Activated naive CD8-positive, alpha-beta T cell treated with anti-CD3 and anti-CD28 coated beads, Interleukin-2, amount 50 U/mL, for 16 hours (primary cell): ENCODE data around the gene PCED1B.

ENCODE experiments used
- DNase-seq: peaks from one replicate; pipeline ENCODE4 v3.0.0-alpha.2; 2020; ENCODE audit warnings: low read depth, low spot score

Gene PCED1B

GRCh38 chr12:47231456-47231855, 152.0 kb downstream of the PCED1B start:
- no peak for DNase-seq

DNA sequence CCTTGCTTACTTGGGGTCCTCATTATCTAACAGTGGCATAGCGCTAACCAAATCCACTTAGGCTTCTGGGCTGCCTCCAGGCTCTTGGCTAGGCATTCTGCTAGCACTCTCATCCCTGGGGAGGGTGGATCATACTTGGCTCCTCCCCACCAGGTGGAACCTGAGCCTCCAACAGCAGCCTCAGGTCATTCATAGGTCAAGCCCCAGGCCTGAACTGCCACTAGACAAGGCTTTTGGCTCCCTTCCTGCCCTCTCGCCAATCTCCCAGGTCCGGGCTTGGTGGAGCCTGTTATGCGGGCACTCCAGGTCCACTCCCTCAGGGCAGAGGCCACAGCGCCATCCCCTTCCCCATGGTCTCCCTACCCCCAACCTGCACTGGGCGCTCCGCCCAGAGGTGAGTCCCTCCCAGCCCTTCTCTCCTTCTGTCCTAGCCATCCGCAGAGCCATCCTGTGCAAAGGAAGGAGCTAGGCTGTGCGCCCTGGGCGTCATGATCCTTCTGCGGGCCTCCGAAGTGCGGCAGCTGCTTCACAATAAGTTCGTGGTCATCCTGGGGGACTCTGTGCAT, 155.2 kb downstream of the PCED1B start:
- no peak for DNase-seq

- no peak for DNase-seq
Measured at GRCh38 chr12:47235258-47236040, 156.0 kb downstream of the PCED1B start.

DNA sequence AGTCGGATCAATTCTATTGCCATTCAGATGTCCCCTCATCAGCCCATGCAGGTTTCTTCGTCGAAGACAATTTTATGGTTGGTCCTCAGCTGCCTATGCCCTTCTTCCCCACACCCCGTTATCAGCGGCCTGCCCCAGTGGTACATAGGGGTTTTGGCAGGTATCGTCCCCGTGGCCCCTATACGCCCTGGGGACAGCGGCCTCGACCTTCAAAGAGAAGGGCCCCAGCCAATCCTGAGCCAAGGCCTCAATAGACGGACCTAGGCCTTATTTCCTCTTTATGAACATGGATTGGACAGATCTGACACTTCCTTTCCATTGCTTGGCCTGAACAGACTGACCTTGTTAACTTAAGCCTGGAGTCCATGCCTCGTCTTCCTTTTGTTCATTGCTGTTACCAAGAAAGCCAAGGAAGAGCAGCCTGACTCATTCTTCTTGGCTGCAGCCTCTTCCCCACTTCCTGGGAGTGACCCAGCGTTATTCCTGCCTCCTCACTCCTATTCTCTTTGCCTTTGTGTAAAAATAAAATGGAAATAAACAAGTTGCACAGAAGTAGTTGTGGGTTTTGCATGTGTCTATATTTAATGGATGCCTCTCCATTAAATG, 156.8 kb downstream of the PCED1B start:
- no peak for DNase-seq

DNA sequence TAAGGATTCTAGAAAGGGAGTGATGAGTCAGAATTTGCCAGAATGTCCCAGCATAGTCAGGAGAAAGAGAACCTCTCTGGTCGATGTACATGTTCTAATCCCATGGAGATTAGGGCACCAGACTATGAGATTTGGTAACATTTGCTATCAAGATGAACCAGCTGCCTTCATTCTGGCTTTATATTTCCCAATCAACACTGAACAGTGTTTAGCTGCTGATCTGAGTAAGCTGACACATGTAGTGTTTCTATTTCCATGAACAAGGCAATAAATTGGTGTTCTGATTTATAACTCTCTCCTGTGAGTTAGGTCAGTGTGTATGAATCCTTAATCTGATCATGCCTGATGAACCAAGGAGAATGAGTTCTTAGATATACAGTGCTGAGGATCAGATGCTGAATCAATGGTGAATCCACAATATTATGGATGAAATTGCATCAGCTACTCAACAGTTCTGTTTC, 158.4 kb downstream of the PCED1B start:
- DNase-seq = no peak

DNA sequence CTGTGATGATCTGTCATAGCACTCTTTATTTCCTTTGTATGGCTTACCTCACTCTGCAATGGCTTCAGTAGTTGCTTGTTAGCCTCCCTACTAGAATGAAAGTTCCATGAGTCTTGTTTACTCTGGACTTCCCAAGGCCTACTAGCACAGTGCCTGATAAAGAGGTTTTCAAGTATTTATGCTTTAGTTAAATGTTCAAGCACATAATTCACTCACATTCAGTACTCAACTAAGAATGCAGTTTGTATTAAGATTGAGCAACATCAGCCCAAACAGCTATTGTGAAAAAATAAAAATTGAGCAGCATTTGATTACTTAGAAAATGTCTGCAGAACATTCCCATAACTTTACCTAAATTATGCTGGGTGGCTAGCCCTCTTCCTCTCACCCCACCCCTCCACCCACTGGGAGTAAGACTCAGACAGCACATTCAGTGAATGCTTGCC, 159.3 kb downstream of the PCED1B start:
- DNase-seq = no peak

DNA sequence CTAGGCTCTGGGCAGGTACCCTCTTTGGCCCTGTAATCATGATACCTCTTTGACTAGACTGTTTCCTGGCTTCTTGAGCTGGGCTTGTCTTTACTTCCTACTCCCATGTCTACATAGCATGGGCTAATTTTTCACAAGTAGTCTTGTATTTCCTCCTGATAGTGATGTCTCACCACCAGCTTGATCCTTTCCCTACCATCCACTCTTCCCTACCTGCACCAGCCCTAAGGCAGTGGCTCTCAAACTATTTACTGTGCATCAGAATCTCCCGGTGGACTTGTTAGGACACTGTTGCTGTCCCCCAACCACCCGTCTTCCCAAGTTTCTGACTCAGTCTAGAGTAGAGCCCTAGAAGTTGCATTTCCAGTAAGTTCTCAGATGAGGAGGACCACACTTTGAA, 163.0 kb downstream of the PCED1B start:
- DNase-seq = no peak

DNA sequence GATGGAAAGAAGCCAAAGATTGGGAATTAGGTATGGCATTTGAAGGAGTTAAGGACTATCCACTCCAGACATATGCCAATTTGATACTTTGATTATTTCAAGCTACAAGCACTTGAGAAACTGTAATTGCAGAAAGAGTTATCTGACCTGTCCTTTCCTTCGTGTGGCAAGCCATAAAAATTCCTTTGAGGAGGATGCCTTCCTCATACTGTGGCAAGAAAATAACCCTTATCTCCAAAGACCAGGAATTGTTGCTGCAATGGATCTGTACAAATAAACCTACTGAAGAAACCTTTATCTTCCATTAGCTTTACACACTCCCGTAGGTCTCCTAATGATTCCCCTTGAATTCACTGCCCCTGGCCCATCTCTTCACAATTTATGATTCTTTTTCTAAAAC, 165.4 kb downstream of the PCED1B start:
- no peak for DNase-seq

DNA sequence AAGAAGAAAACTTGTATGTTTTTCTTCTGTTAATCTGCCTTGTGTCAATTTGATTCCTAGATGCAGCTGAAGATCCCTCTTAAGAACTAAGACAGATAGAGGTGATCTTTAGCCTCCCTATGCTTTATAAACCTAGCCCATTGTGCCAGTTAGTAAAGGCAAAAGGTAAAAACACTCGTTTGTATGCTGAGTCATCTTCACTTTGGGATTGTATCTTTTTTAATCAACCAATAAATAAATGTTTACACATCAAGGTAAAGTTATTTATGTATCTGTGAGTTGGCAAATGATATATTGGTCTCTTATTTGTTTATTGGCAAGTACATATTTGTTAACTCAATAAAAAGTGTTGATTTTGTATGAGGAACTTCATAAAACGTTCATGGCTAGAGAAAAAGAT, 166.2 kb downstream of the PCED1B start:
- no peak for DNase-seq

DNA sequence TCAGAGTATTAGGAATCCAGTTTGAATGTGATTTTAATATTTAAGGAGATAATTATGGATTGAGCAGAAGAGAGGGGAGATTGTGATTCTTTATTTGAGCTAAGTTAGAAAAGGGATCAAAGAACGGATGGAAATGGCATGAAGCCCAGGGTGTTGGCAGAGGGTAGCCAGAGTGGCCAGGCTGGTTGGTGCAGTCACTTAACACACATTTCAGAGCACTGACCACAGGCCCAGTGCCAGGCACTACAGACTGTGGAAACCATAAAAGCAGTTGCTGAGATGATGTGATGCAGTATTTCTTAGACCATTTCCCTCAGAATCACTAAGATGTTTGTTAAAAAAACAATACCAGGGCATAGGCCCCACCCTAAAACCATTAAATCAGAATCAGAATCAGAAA, 168.0 kb downstream of the PCED1B start:
- DNase-seq = no peak

DNA sequence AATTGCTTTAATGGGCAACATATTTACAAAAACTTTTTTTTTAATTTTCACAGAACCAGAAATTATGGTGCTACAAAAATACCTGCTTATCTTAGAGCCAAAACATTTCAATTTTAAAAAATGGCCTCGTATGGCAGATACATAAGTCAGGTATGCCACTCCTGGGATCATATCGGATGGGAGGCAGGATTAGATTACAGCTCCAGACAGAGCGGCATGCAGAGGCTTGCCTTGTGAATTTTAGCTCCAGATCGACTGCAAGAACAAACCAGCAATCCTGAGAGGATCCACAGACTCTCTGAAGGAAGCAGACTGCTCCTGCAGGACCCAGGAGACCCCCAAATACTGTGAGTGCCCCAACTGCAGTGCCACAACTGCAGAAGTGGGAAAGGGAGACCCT, 169.7 kb downstream of the PCED1B start:
- no peak for DNase-seq

- DNase-seq = no peak
Measured at GRCh38 chr12:47249719-47250357, 170.4 kb downstream of the PCED1B start.

GRCh38 chr12:47251919-47252318, 172.5 kb downstream of the PCED1B start:
- no peak for DNase-seq

DNA sequence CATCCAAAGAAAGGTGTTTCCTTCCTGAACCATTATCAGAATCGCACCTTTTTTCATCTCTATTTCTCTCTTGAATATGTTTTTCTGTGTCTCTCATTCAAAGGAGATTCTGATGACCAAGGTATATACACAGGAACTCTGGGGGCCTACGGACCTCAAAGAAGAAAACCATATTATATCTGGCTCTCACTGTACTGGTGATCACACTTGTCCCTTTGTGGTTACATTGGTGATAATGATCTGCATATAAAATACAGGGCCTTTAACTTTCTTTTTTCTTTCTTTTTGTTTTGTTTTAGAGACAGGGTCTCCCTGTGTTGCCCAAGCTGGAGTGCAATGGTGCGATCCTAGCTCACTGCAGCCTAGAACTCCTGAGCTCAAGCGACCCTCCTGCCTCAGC, 185.5 kb downstream of the PCED1B start:
- DNase-seq = no peak

DNA sequence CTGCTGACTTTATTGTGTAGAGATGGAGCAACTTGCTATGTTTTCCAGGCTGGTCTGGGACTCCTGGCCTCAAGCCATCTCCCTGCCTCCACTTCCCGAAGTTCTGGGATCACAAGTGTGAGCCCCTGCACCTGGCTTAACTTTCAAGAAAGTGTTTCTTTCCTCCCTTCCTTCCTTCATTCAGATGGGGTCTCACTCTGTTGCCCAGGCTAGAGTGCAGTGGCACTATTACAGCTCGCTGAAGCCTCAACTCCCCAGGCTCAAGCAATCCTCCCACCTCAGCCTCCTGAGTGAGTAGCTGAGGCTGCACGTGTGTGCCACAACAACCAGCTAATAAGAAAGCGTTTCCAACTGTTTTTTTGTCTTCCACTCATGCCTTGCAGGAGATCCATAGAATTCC, 186.0 kb downstream of the PCED1B start:
- DNase-seq = no peak

DNA sequence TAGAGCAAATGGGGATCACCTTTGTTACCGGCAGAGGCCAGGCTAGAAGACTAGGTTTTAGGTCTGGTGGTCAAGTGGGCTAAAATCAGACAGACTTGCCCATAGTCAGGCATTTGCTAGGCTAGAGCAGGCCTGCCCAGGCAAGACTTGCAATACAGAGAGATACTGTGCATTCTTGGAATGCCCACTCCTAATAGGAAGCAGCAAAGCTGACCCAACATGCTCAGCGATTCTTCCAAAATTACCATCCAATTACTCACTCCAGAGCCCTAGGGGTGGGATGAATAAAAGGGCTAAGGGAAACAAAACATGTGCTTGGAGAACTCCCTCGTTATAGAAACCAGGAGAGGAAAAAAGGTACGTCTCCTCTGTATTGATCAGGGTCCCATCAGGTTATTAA, 188.2 kb downstream of the PCED1B start:
- DNase-seq = no peak

DNA sequence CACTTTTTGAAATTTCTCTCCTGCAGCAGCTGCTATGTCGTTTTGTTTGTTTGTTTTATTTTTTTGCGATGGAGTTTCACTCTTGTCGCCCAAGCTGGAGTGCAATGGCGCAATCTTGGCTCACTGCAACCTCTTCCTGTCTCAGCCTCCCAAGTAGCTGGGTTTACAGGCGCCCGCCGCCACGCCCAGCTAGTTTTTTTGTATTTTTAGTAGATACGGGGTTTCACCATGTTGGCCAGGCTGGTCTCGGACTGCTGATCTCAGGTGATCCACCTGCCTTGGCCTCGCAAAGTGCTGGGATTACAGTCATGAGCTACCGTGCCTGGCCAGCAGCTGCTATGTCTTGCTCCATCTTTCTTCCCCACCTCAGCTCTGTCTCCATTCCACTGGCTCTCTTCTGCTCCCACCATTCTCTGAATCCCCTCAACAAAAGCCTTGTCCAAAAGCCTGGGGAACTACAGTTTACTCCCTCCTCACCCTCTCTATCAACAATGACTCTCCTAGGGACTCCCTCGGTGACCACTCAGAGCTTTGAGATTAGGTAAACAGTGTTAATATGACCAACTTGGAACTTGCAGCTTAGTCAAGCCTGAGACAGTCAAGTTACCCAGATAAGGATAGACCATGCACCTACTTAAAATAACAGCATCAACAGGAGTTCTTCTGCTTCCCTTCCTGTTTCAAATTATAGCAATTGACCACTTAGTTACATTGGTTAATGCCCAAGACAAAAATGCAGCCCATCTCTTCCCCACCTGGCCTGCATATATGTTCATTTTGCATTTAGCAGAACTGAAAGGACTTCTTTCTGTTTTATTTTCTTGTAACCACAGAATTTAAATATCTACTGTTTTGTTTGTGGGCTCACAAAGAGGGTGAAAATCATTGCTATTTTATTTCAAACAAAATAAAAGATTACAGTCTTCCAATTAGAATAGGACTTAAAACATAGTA, 189.4 kb downstream of the PCED1B start:
- DNase-seq = no peak

GRCh38 chr12:47269916-47270315, 190.5 kb downstream of the PCED1B start:
- DNase-seq = no peak

DNA sequence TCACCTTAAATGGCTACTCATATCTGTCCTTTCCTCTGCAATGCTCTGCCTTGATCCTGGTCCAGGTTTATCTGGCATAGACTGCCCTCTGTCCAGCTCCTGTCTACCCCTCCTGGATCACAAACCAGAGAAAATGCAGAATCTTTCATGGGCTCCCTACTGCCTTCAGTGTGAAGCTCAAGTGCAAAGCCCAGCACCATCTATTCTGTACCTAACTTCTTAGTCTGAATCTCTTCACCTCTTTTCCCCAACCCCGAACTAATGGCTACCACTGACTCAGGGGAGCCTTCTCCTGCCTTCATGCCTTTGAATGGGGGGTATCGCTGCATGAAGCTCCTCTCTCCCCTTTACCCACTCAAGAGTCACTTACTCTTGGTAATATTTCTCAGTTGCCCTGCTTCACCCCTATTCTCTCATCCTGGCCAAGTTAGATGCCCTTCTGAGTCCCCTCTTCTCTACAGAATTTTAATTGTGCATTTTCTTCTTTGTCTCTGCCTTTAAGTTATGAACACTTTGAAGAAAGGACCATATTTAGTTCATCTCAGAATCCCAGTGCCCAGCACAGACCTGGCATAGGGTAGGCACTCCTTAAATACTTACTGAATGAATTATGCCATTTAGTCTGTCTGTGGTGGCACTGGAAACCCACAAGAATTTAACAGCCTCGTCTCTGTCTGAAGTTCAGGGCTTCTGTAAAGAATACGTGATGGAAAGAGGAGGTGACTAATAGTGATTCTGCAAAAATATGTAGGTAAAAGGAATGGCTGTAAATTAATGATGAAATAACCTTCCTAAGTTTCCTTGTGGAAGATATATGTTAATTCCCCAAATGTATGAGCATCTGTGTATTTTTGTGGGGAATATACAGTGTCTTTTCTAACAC, 191.6 kb downstream of the PCED1B start:
- no peak for DNase-seq

GRCh38 chr12:47271800-47272239, 192.4 kb downstream of the PCED1B start:
- DNase-seq = no peak
